HG03575 (cell line): Measurements from ENCODE around the gene RAB30.
"Not testable (repeated sequence)": the region's sequence is repeated elsewhere in the genome, so short reads cannot be mapped to it uniquely, and the experiment has no call there.

ENCODE experiments used
- ATAC-seq: cut with Tn5 transposase; IDR thresholded peaks from one replicate; pipeline ENCODE4 v1.9.1; 2021; ENCODE audit not compliant: unreplicated experiment, insufficient number of reproducible peaks, low FRiP score; ENCODE audit errors: extremely low read depth

Gene RAB30

DNA sequence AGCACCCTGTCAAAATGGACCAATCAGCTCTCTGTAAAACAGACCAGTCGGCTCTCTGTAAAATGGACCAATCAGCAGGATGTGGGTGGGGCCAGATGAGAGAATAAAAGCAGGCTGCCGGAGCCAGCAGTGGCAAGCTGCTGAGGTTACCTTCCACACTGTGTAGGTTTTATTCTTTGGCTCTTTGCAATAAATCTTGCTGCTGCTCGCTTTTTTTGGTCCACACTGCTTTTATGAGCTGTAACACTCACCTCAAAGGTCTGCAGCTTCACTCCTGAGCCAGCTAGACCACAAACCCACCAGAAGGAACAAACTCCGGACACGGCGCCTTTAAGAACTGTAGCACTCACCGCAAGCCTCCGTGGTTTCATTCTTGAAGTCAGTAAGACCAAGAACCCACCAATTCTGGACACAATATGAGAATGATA lies 100.2 kb downstream of the RAB30 start:
- not testable (repeated sequence) for ATAC-seq

DNA sequence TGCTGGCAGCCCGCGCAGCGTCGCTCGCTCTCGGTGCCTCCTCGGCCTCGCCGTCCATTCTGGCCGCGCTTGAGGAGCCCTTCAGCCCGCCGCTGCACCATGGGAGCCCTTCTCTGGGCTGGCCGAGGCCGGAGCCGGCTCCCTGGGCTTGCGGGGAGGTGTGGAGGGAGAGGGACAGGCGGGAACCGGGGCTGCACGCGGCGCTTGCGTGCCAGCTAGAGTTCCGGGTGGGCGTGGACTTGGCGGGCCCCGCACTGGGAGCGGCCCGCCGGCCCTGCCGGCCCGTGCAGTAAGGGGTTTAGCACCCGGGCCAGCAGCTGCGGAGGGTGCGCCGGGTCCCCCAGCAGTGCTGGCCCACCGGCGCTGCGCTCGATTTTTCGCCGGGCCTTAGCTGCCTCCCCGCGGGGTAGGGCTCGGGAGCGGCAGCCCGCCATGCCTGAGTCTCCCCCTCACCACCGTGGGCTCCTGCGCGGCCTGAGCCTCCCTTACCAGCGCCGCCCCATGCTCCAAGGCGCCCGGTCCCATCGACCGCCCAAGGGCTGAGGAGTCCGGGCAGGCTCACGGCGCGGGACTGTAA lies 101.1 kb downstream of the RAB30 start:
- ATAC-seq, result not testable (repeated sequence)

DNA sequence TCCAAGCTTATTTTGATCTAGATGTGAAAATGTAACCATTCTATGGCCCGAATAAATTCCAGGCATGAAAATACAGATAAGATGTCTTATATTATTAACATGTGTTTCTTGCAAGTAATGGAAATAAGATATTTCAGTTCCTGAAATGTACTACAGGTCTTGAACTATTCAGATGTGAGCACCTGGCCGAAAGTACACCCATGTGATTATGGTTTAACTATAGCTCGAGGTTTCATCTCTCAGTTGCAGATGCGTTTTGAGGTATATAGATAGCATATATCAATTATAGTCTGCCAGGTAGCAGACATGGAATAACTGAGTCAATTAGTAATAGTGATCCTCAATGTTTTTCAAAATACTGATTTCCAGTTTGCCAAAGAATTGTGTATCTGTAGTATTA lies 101.9 kb downstream of the RAB30 start:
- peak; percentile 98 for ATAC-seq

DNA sequence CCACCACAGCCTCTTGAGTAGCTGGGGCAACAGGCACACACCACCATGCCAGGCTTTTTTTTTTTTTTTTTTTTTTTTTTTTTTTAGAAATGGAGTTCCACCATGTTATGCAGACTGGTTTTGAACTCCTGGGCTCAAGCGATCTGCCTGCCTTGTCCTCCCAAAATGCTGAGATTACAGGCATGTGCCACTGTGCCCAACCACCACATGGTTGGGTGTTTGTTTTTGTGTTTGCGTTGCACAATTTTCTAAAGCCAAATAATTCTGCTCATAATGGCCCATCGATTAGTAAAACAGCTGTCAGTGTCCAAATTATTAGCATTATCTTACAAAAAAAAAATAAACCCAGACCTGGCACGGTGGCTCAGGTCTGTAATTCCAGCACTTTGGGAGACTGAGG lies 104.3 kb downstream of the RAB30 start:
- no peak for ATAC-seq

DNA sequence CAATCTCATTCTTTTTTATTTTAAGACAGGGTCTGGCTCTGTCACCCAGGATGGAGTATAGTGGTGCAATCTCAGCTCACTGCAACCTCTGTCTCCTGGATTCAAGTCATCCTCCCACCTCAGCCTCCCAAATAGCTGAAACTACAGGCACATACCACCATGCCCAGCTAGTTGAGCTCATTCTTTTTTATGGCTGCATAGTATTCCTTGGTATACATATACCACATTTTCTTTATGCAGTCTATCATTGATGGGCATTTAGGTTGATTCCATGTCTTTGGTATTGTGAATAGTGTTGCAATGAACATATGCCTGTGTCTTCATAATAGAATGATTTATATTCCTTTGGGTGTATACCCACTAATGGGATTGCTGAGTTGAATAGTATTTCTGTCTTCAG lies 109.7 kb downstream of the RAB30 start:
- not testable (repeated sequence) for ATAC-seq

DNA sequence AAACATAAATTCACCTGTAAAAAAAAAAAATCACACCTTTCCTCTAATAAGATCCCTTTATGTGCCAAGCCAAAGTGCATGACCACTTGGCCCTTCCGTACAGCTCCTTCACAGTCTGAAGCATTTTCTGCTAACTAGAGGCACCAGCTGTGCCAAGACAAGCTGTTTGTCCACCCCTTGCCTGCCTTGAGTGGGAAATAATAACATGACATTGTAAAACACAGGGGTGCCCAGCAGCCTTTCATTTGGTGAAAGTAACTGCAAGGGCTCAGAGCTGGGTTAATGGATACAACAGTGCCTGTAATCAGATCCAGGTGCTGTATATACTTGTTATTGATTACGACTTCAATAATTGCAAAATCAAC lies 110.9 kb downstream of the RAB30 start:
- ATAC-seq, result peak; percentile 9

DNA sequence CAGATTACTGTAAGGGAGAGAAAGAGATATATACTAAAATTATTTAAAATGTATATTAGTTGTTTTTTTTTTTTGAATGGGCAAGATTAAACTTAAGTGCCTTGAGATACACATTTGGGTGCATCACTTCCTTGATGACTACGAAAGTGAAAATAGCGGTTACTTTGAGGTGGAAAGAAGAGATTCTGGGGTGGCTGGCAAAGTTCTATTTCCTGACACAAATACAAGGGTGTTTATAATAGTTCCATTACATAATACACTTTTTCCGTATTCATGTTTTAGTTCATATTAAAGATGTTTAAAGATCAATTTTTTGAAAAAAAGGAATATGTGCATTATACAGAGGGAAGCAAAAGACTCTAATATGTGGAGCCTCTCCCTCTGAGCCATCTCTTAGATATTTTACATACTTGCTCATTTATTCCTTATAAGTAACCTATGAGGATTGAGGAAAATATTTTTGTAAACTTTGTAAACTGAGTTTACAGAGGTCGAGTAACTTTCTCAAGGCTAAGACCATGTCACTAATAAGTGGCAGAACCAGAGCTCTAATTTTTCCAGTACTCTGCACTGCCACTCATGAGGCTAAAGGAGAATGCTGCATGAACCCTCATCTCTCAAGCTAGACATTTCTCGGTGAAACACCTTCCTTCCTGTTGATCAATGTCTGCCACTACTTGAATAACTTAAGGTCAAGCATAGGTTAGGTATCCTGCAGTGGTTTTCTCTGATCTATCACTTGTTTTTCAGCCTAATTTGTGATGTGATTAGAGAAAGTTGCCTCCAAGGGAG lies 111.5 kb downstream of the RAB30 start:
- ATAC-seq, result peak; percentile 84

DNA sequence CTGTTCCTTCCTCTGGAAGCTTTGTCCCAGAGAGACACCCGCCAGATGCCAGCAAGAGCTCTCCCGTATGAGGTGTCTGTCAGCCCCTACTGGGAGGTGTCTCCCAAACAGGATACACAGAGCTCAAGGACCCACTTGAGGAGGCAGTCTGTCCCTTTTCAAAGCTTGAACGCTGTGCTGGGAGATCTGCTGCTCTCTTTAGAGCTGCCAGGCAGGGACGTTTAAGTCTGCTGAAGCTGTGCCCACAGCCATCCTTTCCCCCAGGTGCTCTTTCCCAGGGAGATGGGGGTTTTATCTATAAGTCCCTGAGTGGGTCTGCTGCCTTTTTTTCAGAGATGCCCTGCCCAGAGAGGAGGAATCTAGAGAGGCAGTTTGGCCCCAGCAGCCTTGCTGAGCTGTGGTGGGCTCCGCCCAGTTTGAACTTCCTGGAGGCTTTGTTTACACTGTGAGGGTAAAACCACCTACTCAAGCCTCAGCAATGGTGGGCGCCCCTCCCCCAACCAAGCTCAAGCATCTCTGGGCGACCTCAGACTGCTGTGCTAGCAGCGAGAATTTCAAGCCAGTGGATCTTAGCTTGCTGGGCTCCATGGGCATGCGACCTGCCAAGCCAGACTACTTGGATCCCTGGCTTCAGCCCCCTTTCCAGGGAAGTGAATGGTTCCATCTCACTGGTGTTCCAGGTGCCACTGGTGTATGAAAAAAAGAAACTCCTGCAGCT lies 115.8 kb downstream of the RAB30 start:
- not testable (repeated sequence) for ATAC-seq

DNA sequence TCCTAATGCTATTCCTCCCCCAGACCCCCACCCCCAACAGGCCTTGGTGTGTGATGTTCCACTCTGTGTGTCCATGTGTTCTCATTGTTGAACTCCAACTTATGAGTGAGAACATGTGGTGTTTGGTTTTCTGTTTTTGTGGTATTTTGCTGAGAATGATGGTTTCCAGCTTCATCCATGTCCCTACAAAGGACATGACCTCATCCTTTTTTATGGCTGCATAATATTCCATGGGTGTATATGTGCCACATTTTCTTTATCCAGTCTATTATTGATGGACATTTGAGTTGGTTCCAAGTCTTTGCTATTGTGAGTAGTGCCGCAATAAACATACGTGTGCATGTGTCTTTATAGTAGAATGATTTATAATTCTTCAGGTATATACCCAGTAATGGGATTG lies 121.2 kb downstream of the RAB30 start:
- not testable (repeated sequence) for ATAC-seq

DNA sequence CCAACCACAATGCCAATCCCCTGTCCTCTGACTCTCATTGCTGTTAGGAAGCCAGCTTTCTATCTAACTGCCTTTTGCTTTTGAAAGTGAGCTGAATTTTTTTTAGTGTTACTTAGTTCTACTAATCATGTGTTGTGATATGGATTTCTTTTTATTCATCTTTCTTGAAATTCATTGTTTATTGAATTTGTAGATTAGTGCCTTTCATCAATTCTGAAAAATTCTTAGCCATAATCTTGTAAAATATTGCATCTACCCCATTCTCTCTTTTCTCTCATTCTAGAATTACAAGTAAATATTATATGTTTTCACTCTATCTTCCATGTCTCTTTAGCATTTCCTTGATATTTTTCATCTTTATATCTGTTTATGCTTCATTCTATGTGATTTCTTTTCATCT lies 122.3 kb downstream of the RAB30 start:
- no peak for ATAC-seq

DNA sequence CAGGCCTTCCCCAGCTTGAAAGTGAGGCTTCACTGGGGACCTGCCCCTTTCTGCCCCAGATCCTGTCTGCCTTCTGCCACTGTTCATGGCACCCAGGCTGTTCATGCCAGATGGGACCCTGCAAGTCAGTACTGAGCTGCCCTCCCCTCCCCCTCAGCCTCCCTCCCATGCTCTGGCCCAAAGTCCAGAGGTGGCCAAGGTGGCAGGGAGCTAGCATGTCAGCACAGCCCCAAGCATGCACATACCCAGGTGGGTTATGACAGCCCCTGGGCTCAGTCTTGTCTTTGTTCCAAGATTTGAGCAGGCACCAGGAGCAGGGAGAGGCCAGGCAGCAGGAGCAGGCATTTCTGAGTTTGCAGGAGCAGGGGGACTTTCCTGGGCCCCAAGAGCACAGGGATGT lies 126.0 kb downstream of the RAB30 start:
- ATAC-seq, result no peak

DNA sequence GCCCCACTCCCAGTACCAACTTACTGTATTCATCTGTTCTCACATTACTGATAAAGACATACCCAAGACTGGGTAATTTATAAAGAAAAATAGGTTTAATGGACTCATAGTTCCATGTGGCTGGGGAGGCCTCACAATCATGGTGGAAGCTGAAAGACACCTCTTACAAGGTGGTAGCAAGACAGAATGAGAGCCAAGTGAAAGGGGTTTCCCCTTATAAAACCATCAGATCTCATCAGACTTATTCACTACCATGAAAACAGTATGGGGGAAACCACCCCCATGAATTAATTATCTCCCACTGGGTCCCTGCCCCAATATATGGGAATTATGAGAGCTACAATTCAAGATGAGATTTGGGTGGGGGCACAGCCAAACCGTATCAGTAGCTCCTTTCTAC lies 126.7 kb downstream of the RAB30 start:
- not testable (repeated sequence) for ATAC-seq

DNA sequence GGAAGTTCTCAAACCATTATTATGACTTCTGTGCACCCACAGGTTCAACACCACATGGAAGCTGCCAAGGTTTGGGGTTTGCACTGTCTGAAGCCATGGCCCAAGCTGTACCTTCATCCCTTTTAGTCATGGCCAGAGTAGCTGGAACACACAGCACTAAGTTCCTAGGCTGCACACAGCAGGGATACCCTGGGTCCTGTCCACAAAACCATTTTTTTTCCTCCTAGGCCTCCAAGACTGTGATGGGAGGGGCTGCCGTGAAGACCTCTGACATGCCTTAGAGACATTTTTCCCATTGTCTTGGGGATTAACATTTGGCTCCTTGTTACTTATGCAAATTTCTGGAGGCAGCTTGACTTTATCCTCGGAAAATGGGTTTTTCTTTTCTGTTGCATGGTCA lies 127.5 kb downstream of the RAB30 start:
- no peak for ATAC-seq

DNA sequence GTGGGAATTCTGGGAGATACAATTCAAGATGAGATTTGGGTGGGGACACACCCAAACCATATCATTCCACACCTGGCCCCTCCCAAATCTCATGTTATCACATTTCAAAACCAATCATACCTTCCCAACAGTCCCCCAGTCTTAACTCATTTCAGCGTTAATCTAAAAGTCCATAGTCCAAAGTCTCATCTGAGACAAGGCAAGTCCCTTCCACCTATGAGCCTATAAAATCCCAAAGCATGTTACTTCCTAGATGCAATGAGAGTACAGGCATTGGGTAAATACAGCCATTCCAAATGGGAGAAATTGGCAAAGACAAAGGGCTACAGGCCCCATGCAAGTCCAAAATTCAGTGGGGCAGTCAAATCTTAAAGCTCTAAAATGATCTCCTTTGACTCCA lies 128.3 kb downstream of the RAB30 start:
- ATAC-seq, result not testable (repeated sequence)

DNA sequence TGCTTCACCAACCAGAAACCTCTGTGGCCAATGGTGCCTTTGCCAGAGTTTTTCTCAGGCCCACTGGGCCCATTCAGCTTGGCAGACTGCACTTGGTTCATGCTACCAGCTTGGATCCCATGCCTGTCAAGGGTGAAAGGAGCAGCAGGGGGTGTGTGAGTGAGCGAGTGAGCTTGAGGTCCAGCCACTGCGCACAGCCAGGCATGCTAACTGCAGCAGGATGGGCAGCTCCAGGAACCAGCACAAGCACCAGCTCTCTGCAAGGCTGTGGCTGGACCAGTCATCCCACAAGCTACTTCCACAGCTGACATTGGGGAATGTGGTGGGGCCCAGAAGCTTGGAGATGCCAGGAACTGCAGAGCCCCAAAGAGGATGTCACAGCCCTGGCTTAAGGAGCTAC lies 129.3 kb downstream of the RAB30 start:
- ATAC-seq, result no peak

DNA sequence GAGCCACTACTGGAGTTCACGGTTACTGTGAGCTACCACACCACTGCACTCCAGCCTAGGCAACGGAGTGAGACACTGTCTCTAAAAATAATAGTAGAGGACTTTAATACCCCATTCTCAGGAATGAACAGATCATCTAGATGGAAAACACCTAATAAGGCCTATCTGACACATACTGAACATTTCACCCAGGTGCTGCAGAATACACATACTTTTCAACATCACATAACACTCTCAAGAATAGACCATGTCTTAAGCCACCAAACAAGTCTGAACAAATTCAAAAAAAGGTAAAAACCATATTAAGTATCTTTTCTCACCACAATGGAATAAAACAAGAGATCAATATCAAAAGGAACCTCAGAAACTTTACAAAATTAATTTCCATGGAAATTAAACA lies 132.2 kb downstream of the RAB30 start:
- ATAC-seq, result no peak

DNA sequence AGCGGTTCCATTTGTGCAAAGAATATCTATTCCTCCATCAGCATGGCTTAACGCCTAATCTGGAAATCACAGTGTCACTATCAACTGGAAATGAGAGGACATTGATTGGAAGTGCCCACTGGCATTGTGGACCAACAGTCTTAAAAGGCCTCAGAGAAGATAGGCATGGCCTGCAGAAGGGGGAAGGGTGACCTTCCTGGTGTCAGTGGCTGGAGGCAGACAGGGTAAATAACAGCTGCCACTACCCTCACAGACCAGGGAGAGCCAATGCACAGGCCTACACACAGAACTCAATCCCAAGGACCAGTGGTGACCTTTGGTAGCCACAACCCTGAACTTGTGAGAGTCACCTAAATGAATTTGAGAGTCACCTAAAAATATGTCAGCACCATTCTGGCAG lies 134.1 kb downstream of the RAB30 start:
- no peak for ATAC-seq

DNA sequence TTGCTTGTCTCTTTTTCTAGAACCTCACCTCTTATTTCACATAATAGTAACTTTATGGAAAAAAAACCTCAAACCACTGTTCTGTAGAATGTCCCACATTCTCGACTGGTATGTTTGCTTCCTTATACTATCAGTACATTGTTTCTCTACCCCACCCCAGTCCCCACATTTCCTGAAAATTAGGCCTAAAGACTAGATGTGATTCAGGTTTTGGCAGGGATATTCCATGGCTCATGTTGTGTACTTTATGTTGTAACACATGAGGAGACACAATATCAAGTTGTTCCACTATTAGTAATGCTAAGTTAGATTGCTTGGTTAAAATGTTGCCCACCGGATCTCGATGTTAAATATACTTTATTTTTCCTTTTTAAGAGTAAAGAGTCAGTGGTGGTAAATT lies 135.4 kb downstream of the RAB30 start:
- ATAC-seq, result no peak

DNA sequence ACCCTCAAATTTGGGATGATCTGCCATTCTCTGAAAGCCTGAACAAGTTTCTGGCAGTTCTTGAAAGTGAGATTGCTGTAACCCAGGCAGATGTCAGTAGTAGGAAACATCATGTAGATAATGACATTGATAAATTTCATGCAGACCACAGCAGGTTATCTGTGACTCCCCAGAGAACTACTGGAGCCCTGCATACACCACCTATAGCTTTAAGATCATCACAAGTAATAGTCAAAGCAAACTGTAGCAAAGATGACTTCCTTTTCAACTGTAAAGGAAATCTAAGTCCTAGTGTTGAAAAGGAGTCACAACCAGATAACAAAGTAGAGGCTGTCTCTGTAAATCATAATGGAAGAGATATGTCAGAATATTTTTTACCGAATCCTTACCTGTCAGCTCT lies 139.1 kb downstream of the RAB30 start:
- no peak for ATAC-seq

DNA sequence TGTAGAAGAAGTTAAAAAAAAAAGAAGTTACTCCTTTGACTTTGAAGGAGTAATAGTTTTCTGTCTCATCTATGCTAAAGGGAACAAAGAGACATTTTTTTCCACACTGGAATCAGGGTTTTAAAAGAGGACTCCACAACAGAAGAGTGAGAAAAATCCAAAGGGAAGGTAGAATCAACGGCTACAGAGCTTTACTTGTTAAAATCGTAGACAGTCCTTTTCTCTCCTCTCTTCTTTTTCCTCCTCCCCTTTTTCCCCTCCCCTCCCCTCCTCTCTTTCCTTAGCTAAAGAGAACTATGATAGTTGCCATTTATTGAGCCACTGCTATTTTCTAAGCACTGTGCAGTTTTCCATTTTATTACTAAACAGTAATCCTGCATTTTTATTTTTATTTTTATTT lies 141.0 kb downstream of the RAB30 start:
- no peak for ATAC-seq
